Hippocampal formation (tissue), 2 donors: ENCODE data around the gene AFDN.

Experiments used
- DNase-seq, 2 donors: peaks; one replicate each; lab custom pipeline; 2025; lab: John Stamatoyannopoulos, UW

Gene AFDN

GRCh38 chr6:167866642-167867041, 39.9 kb downstream of the AFDN start:
- no peak for DNase-seq

GRCh38 chr6:167870321-167870720, 43.6 kb downstream of the AFDN start:
- no peak for DNase-seq

- DNase-seq = no peak
Observed at GRCh38 chr6:167872538-167873210, 46.0 kb downstream of the AFDN start.

- DNase-seq = no peak
Observed at GRCh38 chr6:167877994-167878779, 51.5 kb downstream of the AFDN start.

- no peak for DNase-seq
Observed at GRCh38 chr6:167879612-167880011, 52.9 kb downstream of the AFDN start.

GRCh38 chr6:167881327-167881726, 54.6 kb downstream of the AFDN start:
- no peak for DNase-seq

- no peak for DNase-seq
Observed at GRCh38 chr6:167882244-167882643, 55.5 kb downstream of the AFDN start.

GRCh38 chr6:167888098-167888497, 61.4 kb downstream of the AFDN start:
- DNase-seq = no peak

- DNase-seq = no peak
Observed at GRCh38 chr6:167892835-167893815, 66.4 kb downstream of the AFDN start.

- no peak for DNase-seq
Observed at GRCh38 chr6:167894965-167895364, 68.3 kb downstream of the AFDN start.

GRCh38 chr6:167896648-167897047, 69.9 kb downstream of the AFDN start:
- DNase-seq = no peak

- DNase-seq = peak in 1 of 2 donors; percentile 80
Observed at GRCh38 chr6:167898673-167899311, 72.1 kb downstream of the AFDN start.

- no peak for DNase-seq
Observed at GRCh38 chr6:167904791-167905190, 78.1 kb downstream of the AFDN start.

- peak; percentile 65 to 76 for DNase-seq
Observed at GRCh38 chr6:167906899-167907298, 80.2 kb downstream of the AFDN start.

- DNase-seq = peak in 1 of 2 donors; percentile 13
Observed at GRCh38 chr6:167907837-167908681, 81.3 kb downstream of the AFDN start.

- no peak for DNase-seq
Observed at GRCh38 chr6:167910007-167910406, 83.3 kb downstream of the AFDN start.

GRCh38 chr6:167910652-167911051, 83.9 kb downstream of the AFDN start:
- DNase-seq = no peak

- DNase-seq = no peak
Observed at GRCh38 chr6:167912494-167912893, 85.8 kb downstream of the AFDN start.

- DNase-seq = no peak
Observed at GRCh38 chr6:167913699-167914098, 87.0 kb downstream of the AFDN start.

- DNase-seq = no peak
Observed at GRCh38 chr6:167915139-167915538, 88.4 kb downstream of the AFDN start.
